ENCODE results near the gene PPM1G. TPM values are rescaled to one million over a fixed set of nuclear protein-coding genes. Genes with fewer than 3 reads are reported as not detected.

Gene PPM1G, protein sequence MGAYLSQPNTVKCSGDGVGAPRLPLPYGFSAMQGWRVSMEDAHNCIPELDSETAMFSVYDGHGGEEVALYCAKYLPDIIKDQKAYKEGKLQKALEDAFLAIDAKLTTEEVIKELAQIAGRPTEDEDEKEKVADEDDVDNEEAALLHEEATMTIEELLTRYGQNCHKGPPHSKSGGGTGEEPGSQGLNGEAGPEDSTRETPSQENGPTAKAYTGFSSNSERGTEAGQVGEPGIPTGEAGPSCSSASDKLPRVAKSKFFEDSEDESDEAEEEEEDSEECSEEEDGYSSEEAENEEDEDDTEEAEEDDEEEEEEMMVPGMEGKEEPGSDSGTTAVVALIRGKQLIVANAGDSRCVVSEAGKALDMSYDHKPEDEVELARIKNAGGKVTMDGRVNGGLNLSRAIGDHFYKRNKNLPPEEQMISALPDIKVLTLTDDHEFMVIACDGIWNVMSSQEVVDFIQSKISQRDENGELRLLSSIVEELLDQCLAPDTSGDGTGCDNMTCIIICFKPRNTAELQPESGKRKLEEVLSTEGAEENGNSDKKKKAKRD
- total RNA-seq: 87.2 and 94.8 TPM in 2 replicates

DNA sequence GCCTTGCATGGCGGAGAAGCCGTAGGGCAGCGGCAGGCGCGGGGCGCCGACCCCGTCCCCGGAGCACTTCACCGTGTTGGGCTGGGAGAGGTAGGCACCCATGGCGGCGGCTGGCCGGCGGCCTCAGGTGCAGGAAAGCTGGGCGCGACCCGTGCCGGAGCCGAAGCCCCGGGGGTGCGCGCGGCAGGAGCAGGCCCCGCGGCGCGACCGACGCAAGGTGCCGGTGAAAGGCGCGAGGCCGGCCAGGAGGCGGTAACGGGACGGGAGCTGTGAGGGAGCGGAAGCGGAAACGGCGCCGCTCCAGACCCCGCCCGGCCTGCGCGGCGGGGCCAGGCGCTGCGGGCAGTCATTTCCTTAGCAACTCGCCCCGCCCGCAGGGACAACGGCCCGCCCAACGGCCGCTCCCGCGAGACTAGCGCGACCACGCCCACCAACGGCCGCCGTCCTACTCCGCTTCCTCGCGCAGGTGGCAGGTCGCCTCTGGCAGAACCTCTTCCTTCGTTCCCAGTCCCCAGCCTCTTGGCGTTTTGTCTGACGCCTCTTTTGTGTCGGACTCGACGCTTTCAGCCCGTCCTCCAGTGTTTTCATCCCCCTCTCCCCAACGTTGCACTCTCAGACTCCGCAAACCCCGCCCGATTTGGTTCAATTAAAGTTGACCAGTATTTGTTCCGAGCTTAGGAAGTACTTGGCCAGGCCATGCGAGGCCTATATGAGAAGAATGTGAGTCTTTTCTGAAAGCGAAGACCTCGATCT is at the start of gene PPM1G:
Gene PPM1G, minus strand, starts transcription at position 271 of the 753 bp plus-strand sequence. Its CDS starts 169 bp downstream, at position 102.

DNA sequence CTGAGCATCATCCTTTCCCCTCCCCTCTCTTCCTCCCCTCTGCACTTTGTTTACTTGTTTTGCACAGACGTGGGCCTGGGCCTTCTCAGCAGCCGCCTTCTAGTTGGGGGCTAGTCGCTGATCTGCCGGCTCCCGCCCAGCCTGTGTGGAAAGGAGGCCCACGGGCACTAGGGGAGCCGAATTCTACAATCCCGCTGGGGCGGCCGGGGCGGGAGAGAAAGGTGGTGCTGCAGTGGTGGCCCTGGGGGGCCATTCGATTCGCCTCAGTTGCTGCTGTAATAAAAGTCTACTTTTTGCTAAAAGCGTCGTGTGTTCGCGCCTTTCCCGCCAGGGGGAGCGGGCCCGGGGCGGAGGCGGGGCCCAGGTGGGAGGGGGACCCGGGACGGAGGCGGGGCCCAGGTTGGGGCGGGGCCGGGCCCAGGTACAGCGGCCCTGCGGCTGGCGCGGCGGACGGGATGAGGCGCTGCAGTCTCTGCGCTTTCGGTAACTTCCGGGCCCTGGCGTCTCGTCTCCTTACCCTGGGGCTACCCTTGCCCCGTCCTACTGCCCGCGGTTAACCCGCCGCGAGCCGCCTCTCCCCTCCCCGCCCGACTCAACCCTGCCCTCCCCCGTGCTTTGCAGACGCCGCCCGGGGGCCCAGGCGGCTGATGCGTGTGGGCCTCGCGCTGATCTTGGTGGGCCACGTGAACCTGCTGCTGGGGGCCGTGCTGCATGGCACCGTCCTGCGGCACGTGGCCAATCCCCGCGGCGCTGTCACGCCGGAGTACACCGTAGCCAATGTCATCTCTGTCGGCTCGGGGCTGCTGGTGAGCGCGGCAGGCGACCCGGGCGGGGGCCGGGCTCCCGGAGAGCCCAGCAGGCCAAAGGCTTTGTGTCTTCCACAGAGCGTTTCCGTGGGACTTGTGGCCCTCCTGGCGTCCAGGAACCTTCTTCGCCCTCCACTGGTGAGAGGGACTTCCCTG is 32.8 kb upstream of the PPM1G start, which contains the start of gene KRTCAP3:
Gene KRTCAP3, plus strand, starts transcription at position 424 of the 962 bp plus-strand sequence. Its CDS starts 32 bp downstream, at position 456.

DNA sequence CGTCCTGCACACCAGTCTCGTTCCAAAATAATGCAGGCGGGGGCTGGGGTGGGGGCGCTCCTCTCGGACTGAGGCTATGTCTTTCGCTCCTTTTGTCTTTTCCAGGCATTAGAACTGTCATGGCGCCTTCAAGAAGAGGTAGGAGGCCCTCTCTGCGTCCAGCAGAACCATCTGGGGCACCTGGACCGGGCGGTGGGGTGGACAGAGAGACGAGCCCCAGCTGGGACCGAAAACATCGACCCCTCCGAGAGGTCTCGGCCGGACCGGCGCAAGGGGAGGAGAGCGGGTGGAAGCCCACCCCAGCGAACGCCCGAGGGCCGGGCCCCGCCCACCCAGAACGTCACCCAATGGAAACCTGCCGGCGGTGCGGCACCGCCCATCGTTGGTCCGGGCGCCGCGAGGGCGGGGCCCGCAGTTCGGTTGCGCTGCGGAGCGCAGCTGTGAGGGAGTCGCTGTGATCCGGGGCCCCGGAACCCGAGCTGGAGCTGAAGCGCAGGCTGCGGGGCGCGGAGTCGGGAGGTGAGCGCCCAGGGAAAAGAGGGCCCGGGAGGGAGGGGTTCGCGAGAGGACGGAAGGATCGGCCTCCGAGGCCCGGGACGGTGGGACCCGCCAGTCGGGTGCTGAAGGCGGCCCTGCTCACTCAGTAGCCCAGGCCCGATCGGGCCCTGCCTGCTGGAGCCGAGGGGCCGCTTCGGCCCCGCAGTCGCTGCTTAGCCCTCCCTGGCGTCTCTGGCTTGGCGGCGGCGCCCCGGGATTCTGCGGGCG is 19.0 kb upstream of the PPM1G start, which contains the start of gene NRBP1:
Gene NRBP1, plus strand, starts transcription at position 419 of the 765 bp plus-strand sequence. CDS start 4,643 bp downstream, outside the sequence.

DNA sequence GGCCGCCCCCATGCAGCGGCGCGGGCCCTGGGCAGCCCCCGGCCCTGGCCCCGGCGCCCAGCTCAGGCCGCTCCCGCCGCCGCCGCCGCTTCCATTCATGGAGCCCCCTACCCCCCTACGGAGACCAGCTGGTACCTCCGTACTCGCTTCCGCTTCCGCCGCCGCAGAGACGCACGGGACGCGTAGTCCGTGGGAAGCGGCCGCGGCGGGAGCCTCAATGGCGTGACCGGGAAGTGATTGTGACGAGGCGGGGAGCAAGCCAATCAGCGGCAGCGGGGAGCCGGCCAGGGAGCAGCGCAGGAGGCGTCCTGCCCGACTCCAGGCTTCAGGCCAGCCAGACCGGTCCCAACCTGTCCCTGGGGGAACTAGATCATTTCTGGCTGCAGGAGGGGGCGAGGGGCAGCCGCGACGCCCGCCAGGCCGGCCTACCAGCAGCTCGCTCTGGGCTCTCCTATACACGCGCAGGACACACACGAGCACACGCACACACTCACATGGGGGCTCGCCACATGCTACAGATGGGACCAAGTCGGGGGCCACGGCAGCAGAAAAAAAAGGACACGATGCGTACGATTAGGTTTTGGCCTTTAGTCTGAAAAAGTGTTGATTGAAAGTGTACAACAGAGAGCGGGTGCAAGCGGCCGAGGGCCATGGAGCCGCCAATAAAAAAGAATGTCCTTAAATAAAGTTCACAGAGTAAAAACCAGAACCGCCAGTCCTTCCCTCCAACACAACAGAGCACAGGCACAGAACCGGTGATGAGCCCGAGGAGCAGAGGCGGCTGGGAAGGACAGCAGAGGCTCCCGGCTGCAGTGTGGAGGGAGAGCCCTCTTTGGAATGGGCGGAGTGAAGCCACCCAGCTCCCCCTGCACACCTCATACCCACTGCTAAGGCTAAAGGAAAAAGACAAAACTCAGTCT is 28.5 kb downstream of the PPM1G start, which contains the start of gene ZNF513:
Gene ZNF513, minus strand, starts transcription at position 109 of the 920 bp plus-strand sequence. CDS start 208 bp downstream, outside the sequence.

DNA sequence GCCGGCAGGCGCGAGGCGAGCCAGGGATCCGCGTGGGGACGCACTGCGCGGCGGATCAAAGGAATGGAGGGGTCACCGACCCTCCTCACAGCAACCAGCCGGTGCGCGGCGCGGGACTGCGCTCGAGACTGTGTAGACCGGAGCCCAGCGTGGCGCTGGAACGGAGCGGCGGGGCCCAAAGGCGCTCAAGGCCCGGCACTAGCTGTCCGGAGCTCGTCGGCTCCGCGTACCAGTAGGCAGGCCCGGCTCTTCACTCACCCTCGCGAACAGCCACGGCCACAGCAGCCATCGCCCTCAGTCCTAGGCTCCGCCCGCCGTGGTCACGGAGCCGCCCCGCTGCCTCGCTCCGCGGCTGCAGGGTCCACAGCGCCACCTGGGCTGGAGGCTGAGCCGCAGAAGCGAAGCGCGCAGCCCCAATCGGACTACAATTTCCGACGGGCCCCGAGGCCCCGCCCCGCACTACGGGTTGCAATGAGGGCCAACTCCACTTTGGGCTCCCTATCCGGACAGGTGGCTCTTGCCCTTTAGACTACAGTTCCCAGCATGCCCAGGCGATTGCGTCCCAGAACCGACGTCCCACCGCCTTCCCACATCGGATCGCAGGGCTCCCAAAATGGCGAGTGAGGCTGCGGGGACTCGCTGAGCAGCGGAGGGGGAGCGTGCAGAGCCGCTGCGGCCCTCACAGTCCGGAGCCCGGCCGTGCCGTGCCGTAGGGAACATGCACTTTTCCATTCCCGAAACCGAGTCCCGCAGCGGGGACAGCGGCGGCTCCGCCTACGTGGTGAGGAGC is 39.2 kb downstream of the PPM1G start, which contains the start of the genes EIF2B4 and SNX17:
Gene EIF2B4, minus strand, starts transcription at position 313 of the 790 bp plus-strand sequence. Its CDS starts 24 bp downstream, at position 289.
Gene SNX17, plus strand, starts transcription at position 591 of the 790 bp plus-strand sequence. Its CDS starts 128 bp downstream, at position 719.

DNA sequence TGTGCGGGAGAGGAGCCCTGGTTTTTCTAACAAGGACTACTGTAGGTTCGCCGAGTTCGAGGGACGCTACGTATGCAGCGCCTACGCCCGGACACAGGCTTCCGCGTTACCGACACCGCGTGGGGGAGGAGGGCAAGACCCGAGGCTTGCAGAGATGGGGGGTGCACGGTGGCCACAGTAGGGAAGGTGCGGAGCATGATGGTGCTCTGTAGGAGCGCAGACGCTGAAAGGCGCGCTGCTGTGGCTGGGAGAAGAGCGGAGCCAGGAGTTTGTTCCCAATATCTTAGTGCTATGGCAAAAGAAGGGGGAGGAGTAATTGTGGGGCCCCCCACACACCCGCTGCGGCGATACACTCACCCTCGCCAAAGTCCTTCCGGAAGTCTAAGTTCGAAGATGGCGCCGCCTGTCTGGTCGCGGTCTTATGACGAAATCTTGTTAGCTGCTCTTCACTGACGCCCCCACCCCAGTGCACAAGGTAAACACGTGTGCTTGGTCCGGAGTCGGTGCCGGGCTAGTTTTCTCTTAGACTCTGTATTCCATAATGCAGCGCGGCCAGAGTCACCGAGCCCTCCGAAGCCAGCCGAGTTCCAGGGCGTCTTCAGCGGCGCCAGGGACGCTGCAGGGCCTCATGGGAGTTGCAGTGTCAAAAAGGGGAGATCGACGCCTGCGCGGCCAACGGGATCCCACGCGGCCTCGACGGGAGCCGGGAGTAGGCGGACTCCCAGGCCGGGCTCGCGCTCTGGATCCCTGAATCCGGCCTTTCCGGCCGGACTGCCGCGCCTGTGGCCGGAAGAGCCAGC is 52.8 kb downstream of the PPM1G start, which contains the start of gene GTF3C2:
Gene GTF3C2, minus strand, starts transcription at position 383 of the 800 bp plus-strand sequence. CDS start 13,210 bp downstream, outside the sequence.

Other genes starting within 250 kb of the PPM1G start
- gene ATRAID, start 197.6 kb downstream of the PPM1G start, total RNA-seq: 107 and 121 TPM in 2 replicates
- 18.1 and 19.4 TPM in 2 replicates for gene SLC5A6, start 197.3 kb downstream of the PPM1G start, total RNA-seq
- gene CAD, start 192.2 kb downstream of the PPM1G start, total RNA-seq: 21.6 and 22.9 TPM in 2 replicates
- 6.3 and 21.2 TPM in 2 replicates for gene SLC30A3, start 146.5 kb downstream of the PPM1G start, total RNA-seq
- 0.60 and 2.4 TPM in 2 replicates for gene DNAJC5G, start 134.2 kb downstream of the PPM1G start, total RNA-seq
- 0.52 and 1.3 TPM in 2 replicates for gene TRIM54, start 127.2 kb downstream of the PPM1G start, total RNA-seq
- gene UCN, start 101.1 kb downstream of the PPM1G start, total RNA-seq: 0.22 and 0.34 TPM in 2 replicates
- gene MPV17, start 86.5 kb downstream of the PPM1G start, total RNA-seq: 38.0 and 43.1 TPM in 2 replicates
- gene GTF3C2, start 52.8 kb downstream of the PPM1G start, total RNA-seq: 17.0 and 22.3 TPM in 2 replicates
- gene EIF2B4, start 39.3 kb downstream of the PPM1G start, total RNA-seq: 21.5 and 25.9 TPM in 2 replicates
- gene SNX17, start 39.0 kb downstream of the PPM1G start, total RNA-seq: 130 and 131 TPM in 2 replicates
- 6.4 and 6.8 TPM in 2 replicates for gene ZNF513, start 28.9 kb downstream of the PPM1G start, total RNA-seq
- 94.3 and 108 TPM in 2 replicates for gene NRBP1, start 19.0 kb upstream of the PPM1G start, total RNA-seq
- not detected in 2 replicates for gene KRTCAP3, start 32.8 kb upstream of the PPM1G start, total RNA-seq
- gene IFT172, start 80.2 kb upstream of the PPM1G start, total RNA-seq: 10.5 and 14.3 TPM in 2 replicates
- 8.3 and 9.5 TPM in 2 replicates for gene FNDC4, start 85.6 kb upstream of the PPM1G start, total RNA-seq
- gene GCKR, start 87.2 kb upstream of the PPM1G start, total RNA-seq: not detected in 2 replicates
- 17.3 and 20.6 TPM in 2 replicates for gene ZNF512, start 173.5 kb upstream of the PPM1G start, total RNA-seq
- gene CCDC121, start 219.4 kb upstream of the PPM1G start, total RNA-seq: 2.0 and 2.1 TPM in 2 replicates
- gene GPN1, start 219.5 kb upstream of the PPM1G start, total RNA-seq: 29.6 and 37.8 TPM in 2 replicates